GM12878 (cell line): ENCODE data around the gene HACE1.

Experiments
- CTCF ChIP-seq, 3 experiments: IDR thresholded peaks in 2 of 3; conservative IDR thresholded peaks in 1 of 3; 2 replicates each; pipeline ENCODE4 v1.5.1; 2011; ENCODE audit warnings: low read depth in 3 of 3, low read length in 3 of 3, mild to moderate bottlenecking in 3 of 3, control low read depth in 2 of 3, moderate library complexity in 2 of 3, inconsistent platforms in 1 of 3, mixed read lengths in 1 of 3; ENCODE audit not compliant: control insufficient read depth in 2 of 3, insufficient read depth in 1 of 3; ENCODE audit errors: extremely low read depth in 1 of 3
- FOS ChIP-seq: IDR thresholded peaks from 3 replicates; pipeline ENCODE4 v1.6.1; 2011; ENCODE audit warnings: borderline replicate concordance; ENCODE audit not compliant: insufficient read length; ENCODE audit errors: extremely low read depth
- HCFC1 ChIP-seq: fragments of 150-350 bp; IDR thresholded peaks from 2 replicates; pipeline ENCODE4 v1.6.1; 2014; ENCODE audit warnings: low read length
- IKZF1 ChIP-seq: fragments of 450-650 bp; conservative IDR thresholded peaks from 2 replicates; pipeline ENCODE4 v1.6.1; 2017; ENCODE audit warnings: antibody characterized with exemption, mild to moderate bottlenecking
- JUNB ChIP-seq: IDR thresholded peaks from 2 replicates; pipeline ENCODE4 v1.6.1; 2016; ENCODE audit warnings: antibody characterized with exemption, mild to moderate bottlenecking
- NBN ChIP-seq: fragments of 450-650 bp; IDR thresholded peaks from 2 replicates; pipeline ENCODE4 v1.6.1; 2016
- NRF1 ChIP-seq: conservative IDR thresholded peaks from 2 replicates; pipeline ENCODE4 v1.6.1; 2011; ENCODE audit warnings: mild to moderate bottlenecking, low read depth, low read length, improper control_type of control experiment
- PAX5 ChIP-seq: IDR thresholded peaks from 2 replicates; pipeline ENCODE4 v1.6.1; 2011; ENCODE audit warnings: low read depth, low read length, borderline replicate concordance
- POLR2AphosphoS2 ChIP-seq: IDR thresholded peaks from 2 replicates; pipeline ENCODE4 v1.6.1; 2011; ENCODE audit warnings: low read depth, mild to moderate bottlenecking, low read length, improper control_type of control experiment, moderate library complexity
- POLR2AphosphoS5 ChIP-seq: IDR thresholded peaks from 2 replicates; pipeline ENCODE4 v1.6.1; 2011; ENCODE audit warnings: mild to moderate bottlenecking, low read length, inconsistent platforms
- SMC3 ChIP-seq: IDR thresholded peaks from 2 replicates; pipeline ENCODE4 v1.6.1; 2011; ENCODE audit warnings: low read length, improper control_type of control experiment, borderline replicate concordance
- TARDBP ChIP-seq: IDR thresholded peaks from 2 replicates; pipeline ENCODE4 v1.6.1; 2016; ENCODE audit warnings: borderline replicate concordance
- TCF3 ChIP-seq: IDR thresholded peaks from 2 replicates; pipeline ENCODE4 v1.6.1; 2012; ENCODE audit warnings: low read depth, mild to moderate bottlenecking, low read length, borderline replicate concordance; ENCODE audit not compliant: insufficient read depth
- ZSCAN29 ChIP-seq: fragments of 450-650 bp; IDR thresholded peaks from 2 replicates; pipeline ENCODE4 v1.6.1; 2017; ENCODE audit warnings: mild to moderate bottlenecking, moderate library complexity

GRCh38 chr6:104796031-104796785 is 63.5 kb downstream of the HACE1 start:
- TF ChIP-seq SMC3 (no peak), POLR2AphosphoS2 (no peak), PAX5 (no peak), POLR2AphosphoS5 (no peak), CTCF (IDR thresholded peaks at IDR 0.05 in 2 of 3, conservative IDR thresholded peaks at IDR 0.05 in 1 of 3; ENCODE audit: control insufficient read depth in 2 of 3, extremely low read depth in 1 of 3, insufficient read depth in 1 of 3, low read depth in 3 of 3, low read length in 3 of 3) (no peak), HCFC1 (no peak), ZSCAN29 (no peak), FOS (no peak), TCF3 (no peak), NBN (no peak), JUNB (no peak), IKZF1 (no peak), NRF1 (no peak), TARDBP (no peak)
